Muscle of leg (tissue), 11 donors: ENCODE results near the gene GCLC. TPM values are rescaled to one million over a fixed set of nuclear protein-coding genes. Genes with fewer than 3 reads are reported as not detected.

Experiments used
- DNase-seq: peaks from one replicate; pipeline ENCODE4 v3.0.0; 2013
- H3K27ac ChIP-seq: one replicate; pipeline ENCODE4 v1.5.1; 2013; ENCODE audit warnings: mild to moderate bottlenecking, low read length, control low read depth
- H3K27me3 ChIP-seq: one replicate; pipeline ENCODE4 v1.6.1; 2013; ENCODE audit warnings: low read length; ENCODE audit not compliant: control insufficient read depth, insufficient read depth
- H3K36me3 ChIP-seq: one replicate; pipeline ENCODE4 v1.6.1; 2013; ENCODE audit warnings: low read length; ENCODE audit not compliant: control insufficient read depth, insufficient read depth
- H3K4me1 ChIP-seq: one replicate; pipeline ENCODE4 v1.6.1; 2013; ENCODE audit warnings: low read length; ENCODE audit not compliant: control insufficient read depth, insufficient read depth
- H3K4me3 ChIP-seq: one replicate; pipeline ENCODE4 v1.5.1; 2013; ENCODE audit warnings: low read length, control low read depth
- H3K9me3 ChIP-seq: replicated peaks from 2 replicates; pipeline ENCODE4 v1.6.1; 2013; ENCODE audit warnings: low read depth, low read length; ENCODE audit not compliant: control insufficient read depth
- WGBS: methylation state at CpG from one replicate; pipeline ENCODE4 v1.1.5; 2013; ENCODE audit warnings: missing lambda C conversion rate; ENCODE audit not compliant: insufficient coverage; 5-methylcytosine and 5-hydroxymethylcytosine counted together
- polyA plus RNA-seq, 8 donors: library from polyadenylated mRNA; unstranded; fragments of 120-200 nt; gene quantifications; one replicate each; pipeline versions ENCODE4 v1.2.1 to v1.2.3, GENCODE V29; 2013; ENCODE audit warnings: inconsistent platforms in 1 of 8, low replicate concordance in 1 of 8; ENCODE audit not compliant: insufficient read length in 8 of 8, insufficient read depth in 1 of 8
- total RNA-seq: library from RNA; stranded (reverse); fragments of 120-200 nt; gene quantifications from one replicate; pipeline ENCODE4 v1.2.4, GENCODE V29; 2013

GCLC gene
- total and polyA plus RNA-seq, 9 donors, result 6.8 to 9.5 (median 7.4) TPM

GRCh38 chr6:53529324-53530036 lies 15.4 kb downstream of the GCLC start:
- no peak for DNase-seq
- Histone ChIP-seq H3K27me3 (no peaks in the 10 kb centered on the region), H3K4me3 (no peak overlapping the region), H3K9me3 (no peaks in the 10 kb centered on the region), H3K27ac (no peak overlapping the region), H3K4me1 (peaks cover 12% of the 10 kb centered on the region), H3K36me3 (no peaks in the 10 kb centered on the region)
- WGBS, result no CpG with 5 or more reads among the region's 5 CpGs

GRCh38 chr6:53528107-53528506 lies 16.8 kb downstream of the GCLC start:
- peaks cover 12% of the 10 kb centered on the region for H3K4me1 ChIP-seq
- H3K9me3 ChIP-seq, result no peaks in the 10 kb centered on the region
- no peaks in the 10 kb centered on the region for H3K27me3 ChIP-seq
- no peaks in the 10 kb centered on the region for H3K36me3 ChIP-seq
- H3K4me3 ChIP-seq, result no peak overlapping the region
- no peak for DNase-seq
- no peak overlapping the region for H3K27ac ChIP-seq

GRCh38 chr6:53527249-53527765 lies 17.6 kb downstream of the GCLC start:
- H3K9me3 ChIP-seq, result no peaks in the 10 kb centered on the region
- DNase-seq, result no peak
- H3K27ac ChIP-seq, result no peak overlapping the region
- H3K4me1 ChIP-seq, result peaks cover 12% of the 10 kb centered on the region
- no peaks in the 10 kb centered on the region for H3K27me3 ChIP-seq
- H3K4me3 ChIP-seq, result no peak overlapping the region
- H3K36me3 ChIP-seq, result no peaks in the 10 kb centered on the region
- 72% methylated on average over 3 of the region's 4 CpGs for WGBS

GRCh38 chr6:53526000-53526399 lies 18.9 kb downstream of the GCLC start:
- peaks cover 12% of the 10 kb centered on the region for H3K4me1 ChIP-seq
- H3K36me3 ChIP-seq, result no peaks in the 10 kb centered on the region
- WGBS, result no CpG with 5 or more reads among the region's 1 CpG
- no peak for DNase-seq
- no peaks in the 10 kb centered on the region for H3K27me3 ChIP-seq
- no peak overlapping the region for H3K4me3 ChIP-seq
- H3K9me3 ChIP-seq, result no peaks in the 10 kb centered on the region
- no peak overlapping the region for H3K27ac ChIP-seq

DNA sequence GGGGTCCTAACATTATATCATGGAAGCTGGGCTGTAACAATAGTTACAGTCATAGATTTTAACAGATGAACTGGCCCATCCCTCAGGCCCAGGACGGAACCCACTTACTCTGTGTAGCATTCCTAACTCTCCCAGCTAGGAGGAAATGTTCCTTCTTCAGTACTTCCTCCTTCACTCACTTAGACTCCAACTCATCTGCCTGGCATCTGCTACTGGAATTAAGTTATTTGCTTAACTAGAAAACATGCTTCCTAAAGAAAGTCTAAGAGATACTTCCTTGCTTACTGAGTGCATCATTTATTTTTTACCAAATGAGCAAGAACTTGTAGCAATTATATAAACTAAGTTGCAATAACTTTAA lies 20.5 kb downstream of the GCLC start:
- Histone ChIP-seq H3K27me3 (no peaks in the 10 kb centered on the region), H3K4me3 (no peak overlapping the region), H3K4me1 (no peaks in the 10 kb centered on the region), H3K27ac (no peak overlapping the region), H3K36me3 (peaks cover 2% of the 10 kb centered on the region), H3K9me3 (no peaks in the 10 kb centered on the region)
- DNase-seq, result peak; percentile 13
- no CpG with 5 or more reads among the region's 1 CpG for WGBS

DNA sequence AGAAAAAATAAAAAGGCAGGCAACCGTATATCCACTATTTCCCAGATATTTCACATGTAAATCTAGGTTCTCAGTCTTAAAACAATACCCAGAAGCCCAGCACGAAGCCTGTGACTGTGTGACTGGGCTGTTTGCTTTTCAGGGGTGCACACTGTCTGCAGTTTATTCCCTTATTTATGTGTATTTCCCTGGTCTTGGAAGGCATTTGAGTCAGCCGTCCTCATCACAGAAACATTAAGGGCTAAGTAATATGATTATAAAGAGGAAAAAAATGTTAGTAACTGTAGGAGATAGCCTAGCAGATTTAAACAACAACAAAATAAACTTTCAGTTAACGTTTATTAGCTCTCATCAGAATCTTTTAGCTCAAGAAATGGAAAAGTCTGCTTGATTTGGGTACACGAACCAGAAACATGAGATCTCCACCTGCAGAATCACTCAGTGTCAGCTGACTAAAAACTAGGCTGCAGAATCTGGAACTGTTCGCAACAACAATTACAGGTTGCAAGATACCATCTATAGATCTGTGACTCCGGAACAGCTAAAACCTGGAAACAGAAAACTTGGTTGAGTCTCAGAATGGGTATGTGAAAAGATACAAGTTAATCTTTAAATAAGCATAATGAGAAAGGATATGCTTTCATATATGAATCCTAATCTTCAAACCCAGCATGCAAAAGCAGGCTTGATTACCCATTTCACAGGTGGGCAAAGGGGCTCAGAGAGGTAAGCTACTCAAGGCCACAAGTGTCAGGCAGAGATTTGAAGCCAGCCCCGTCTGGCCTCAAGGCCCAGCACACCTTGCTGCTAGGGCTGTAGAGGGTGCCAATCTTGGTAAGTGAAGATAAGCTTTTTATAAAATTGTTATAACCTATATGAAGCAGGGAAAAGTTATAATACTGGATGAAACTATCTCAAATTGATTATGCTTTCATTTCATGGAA lies 21.1 kb downstream of the GCLC start:
- no peaks in the 10 kb centered on the region for H3K9me3 ChIP-seq
- no peak overlapping the region for H3K27ac ChIP-seq
- H3K4me1 ChIP-seq, result no peaks in the 10 kb centered on the region
- peak; percentile 33 for DNase-seq
- no peaks in the 10 kb centered on the region for H3K27me3 ChIP-seq
- no peak overlapping the region for H3K4me3 ChIP-seq
- H3K36me3 ChIP-seq, result peaks cover 2% of the 10 kb centered on the region
- WGBS, result no CpG with 5 or more reads among the region's 8 CpGs

DNA sequence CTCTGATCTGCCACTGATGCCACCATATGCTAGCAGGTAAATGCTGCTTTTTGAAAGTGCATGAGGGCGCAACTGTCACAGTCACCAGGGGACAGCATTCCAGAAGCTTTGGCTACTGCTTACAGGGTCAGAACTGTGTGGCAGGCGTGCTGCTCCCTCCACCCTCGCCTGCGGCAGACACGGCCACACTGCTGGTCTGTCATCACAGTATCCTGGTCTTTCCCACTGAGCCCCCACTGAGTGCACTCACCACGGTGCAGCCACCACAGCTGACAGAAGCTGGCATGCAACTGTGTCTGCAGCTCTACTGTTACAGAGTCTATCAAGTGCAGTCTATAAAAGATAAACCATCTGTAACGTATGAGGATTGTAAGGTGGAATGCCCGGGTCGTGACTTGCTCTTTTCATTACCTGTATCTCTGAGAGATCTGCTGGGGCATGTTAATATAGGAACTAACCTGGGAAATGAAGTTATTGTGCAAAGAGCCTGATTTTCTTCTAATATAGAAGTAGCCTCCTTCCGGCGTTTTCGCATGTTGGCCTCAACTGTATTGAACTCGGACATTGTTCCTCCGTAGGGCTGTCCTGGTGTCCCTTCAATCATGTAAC lies 24.5 kb downstream of the GCLC start:
- H3K27me3 ChIP-seq, result no peaks in the 10 kb centered on the region
- no peak overlapping the region for H3K4me3 ChIP-seq
- WGBS, result 87% methylated on average over 12 of the region's 14 CpGs
- no peak for DNase-seq
- H3K36me3 ChIP-seq, result peaks cover 2% of the 10 kb centered on the region
- H3K27ac ChIP-seq, result no peak overlapping the region
- H3K9me3 ChIP-seq, result no peaks in the 10 kb centered on the region
- H3K4me1 ChIP-seq, result no peaks in the 10 kb centered on the region

- 67% methylated on average over 1 of the region's 1 CpG for WGBS
- no peak for DNase-seq
- Histone ChIP-seq H3K4me3 (no peak overlapping the region), H3K4me1 (no peaks in the 10 kb centered on the region), H3K36me3 (peaks cover 2% of the 10 kb centered on the region), H3K27ac (no peak overlapping the region), H3K9me3 (no peaks in the 10 kb centered on the region), H3K27me3 (no peaks in the 10 kb centered on the region)
Observed at GRCh38 chr6:53518862-53519261, 26.0 kb downstream of the GCLC start.

GRCh38 chr6:53517021-53517420 lies 27.9 kb downstream of the GCLC start:
- WGBS, result 43% methylated on average over 1 of the region's 2 CpGs
- H3K27ac ChIP-seq, result no peak overlapping the region

DNA sequence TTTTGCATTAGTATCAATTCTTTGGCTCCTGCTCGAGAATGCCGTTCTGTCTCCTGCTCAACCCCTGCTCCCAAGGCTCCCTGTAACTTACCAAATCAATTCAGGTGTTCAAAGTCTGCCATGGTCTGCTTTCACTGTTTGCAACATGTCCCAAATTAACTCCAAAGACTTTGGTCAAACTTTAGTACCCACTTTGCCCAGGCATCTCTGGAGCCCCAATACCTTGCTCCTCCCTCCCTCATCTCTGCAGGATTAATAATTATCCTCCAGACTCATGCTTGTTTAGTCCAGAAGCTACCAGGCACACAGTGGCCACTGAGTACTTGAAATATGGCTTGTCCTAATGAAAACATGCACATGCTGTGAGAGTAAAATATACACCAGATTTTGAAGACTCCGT lies 30.2 kb downstream of the GCLC start:
- Histone ChIP-seq H3K4me1 (no peaks in the 10 kb centered on the region), H3K27ac (no peak overlapping the region), H3K36me3 (peaks cover 2% of the 10 kb centered on the region), H3K4me3 (no peak overlapping the region), H3K9me3 (no peaks in the 10 kb centered on the region), H3K27me3 (no peaks in the 10 kb centered on the region)
- no peak for DNase-seq
- 96% methylated on average over 2 of the region's 3 CpGs for WGBS

More at GRCh38 chr6:53517021-53517420, 27.9 kb downstream of the GCLC start:
- H3K27me3 ChIP-seq, result no peaks in the 10 kb centered on the region
- no peaks in the 10 kb centered on the region for H3K4me1 ChIP-seq
- peaks cover 2% of the 10 kb centered on the region for H3K36me3 ChIP-seq
- no peaks in the 10 kb centered on the region for H3K9me3 ChIP-seq
- no peak overlapping the region for H3K4me3 ChIP-seq
- no peak for DNase-seq
